Trophoblast cell (in vitro differentiated cells and primary cell): ENCODE measurements around the gene SIX5.

ENCODE experiments used
- DNase-seq, 2 donors: peaks; one replicate each; pipeline ENCODE4 v3.0.0-alpha.2; 2016
- H2AFZ ChIP-seq: 2 replicates; pipeline ENCODE4 v1.6.1; 2013; ENCODE audit warnings: low read length, moderate library complexity, mild to moderate bottlenecking; ENCODE audit not compliant: insufficient read depth, poor library complexity
- H2AK5ac ChIP-seq: 2 replicates; pipeline ENCODE4 v1.6.1; 2013; ENCODE audit warnings: mild to moderate bottlenecking, low read length
- H2BK120ac ChIP-seq: 2 replicates; pipeline ENCODE4 v1.6.1; 2013; ENCODE audit warnings: low read length, mild to moderate bottlenecking, moderate library complexity; ENCODE audit not compliant: insufficient read depth, poor library complexity
- H2BK12ac ChIP-seq: 2 replicates; pipeline ENCODE4 v1.6.1; 2013; ENCODE audit warnings: mild to moderate bottlenecking, low read length, moderate library complexity
- H2BK5ac ChIP-seq: 2 replicates; pipeline ENCODE4 v1.6.1; 2013; ENCODE audit warnings: low read length, low read depth, moderate library complexity, mild to moderate bottlenecking; ENCODE audit not compliant: poor library complexity
- H3K14ac ChIP-seq: 2 replicates; pipeline ENCODE4 v1.6.1; 2013; ENCODE audit warnings: mild to moderate bottlenecking, low read length
- H3K18ac ChIP-seq: 2 replicates; pipeline ENCODE4 v1.6.1; 2013; ENCODE audit warnings: mild to moderate bottlenecking, low read length
- H3K23ac ChIP-seq: 2 replicates; pipeline ENCODE4 v1.6.1; 2013; ENCODE audit warnings: low read length
- H3K27ac ChIP-seq: 2 replicates; pipeline ENCODE4 v1.5.1; 2013; ENCODE audit warnings: low read depth, mild to moderate bottlenecking, inconsistent platforms, low read length, moderate library complexity
- H3K27me3 ChIP-seq: 2 replicates; pipeline ENCODE4 v1.6.1; 2013; ENCODE audit warnings: inconsistent platforms, mild to moderate bottlenecking, low read length, moderate library complexity; ENCODE audit not compliant: insufficient read depth
- H3K36me3 ChIP-seq, 2 experiments: 1 replicate in 1 of 2; 2 replicates in 1 of 2; pipeline ENCODE4 v1.6.1; 2013; ENCODE audit warnings: low read length in 2 of 2, mild to moderate bottlenecking in 2 of 2, moderate library complexity in 1 of 2; ENCODE audit not compliant: insufficient read depth in 2 of 2, control insufficient read depth in 1 of 2
- H3K4ac ChIP-seq: 2 replicates; pipeline ENCODE4 v1.6.1; 2013; ENCODE audit warnings: low read depth, mild to moderate bottlenecking, low read length, moderate library complexity
- H3K4me1 ChIP-seq, 2 experiments: 1 replicate in 1 of 2; 2 replicates in 1 of 2; pipeline ENCODE4 v1.6.1; 2013; ENCODE audit warnings: low read length in 2 of 2, mild to moderate bottlenecking in 2 of 2, moderate library complexity in 1 of 2; ENCODE audit not compliant: insufficient read depth in 2 of 2, control insufficient read depth in 1 of 2
- H3K4me2 ChIP-seq: 2 replicates; pipeline ENCODE4 v1.6.1; 2013; ENCODE audit warnings: inconsistent platforms, mild to moderate bottlenecking, low read length, moderate library complexity
- H3K4me3 ChIP-seq: 2 replicates; pipeline ENCODE4 v1.5.1; 2013; ENCODE audit warnings: mild to moderate bottlenecking, low read depth, low read length, inconsistent platforms
- H3K79me1 ChIP-seq: one replicate; pipeline ENCODE4 v1.6.1; 2013; ENCODE audit warnings: low read length
- H3K79me2 ChIP-seq: 2 replicates; pipeline ENCODE4 v1.6.1; 2013; ENCODE audit warnings: low read length, mild to moderate bottlenecking; ENCODE audit not compliant: control insufficient read depth, insufficient read depth, poor library complexity
- H3K9ac ChIP-seq: 2 replicates; pipeline ENCODE4 v1.6.1; 2013; ENCODE audit warnings: mild to moderate bottlenecking, low read length
- H3K9me3 ChIP-seq: 2 replicates; pipeline ENCODE4 v1.6.1; 2013; ENCODE audit warnings: low read depth, mild to moderate bottlenecking, control low read depth, inconsistent platforms, low read length; ENCODE audit not compliant: insufficient read depth
- H4K12ac ChIP-seq: 2 replicates; pipeline ENCODE4 v1.6.1; 2013; ENCODE audit warnings: low read depth, mild to moderate bottlenecking, low read length, moderate library complexity
- H4K8ac ChIP-seq: 2 replicates; pipeline ENCODE4 v1.6.1; 2013; ENCODE audit warnings: low read depth, mild to moderate bottlenecking, low read length, moderate library complexity
- H4K91ac ChIP-seq: one replicate; pipeline ENCODE4 v1.6.1; 2013; ENCODE audit warnings: low read depth, mild to moderate bottlenecking, low read length, moderate library complexity
- WGBS: extraction: QIAGEN DNeasy Blood & Tissue Kit; methylation state at CpG from one replicate; pipeline ENCODE4 v1.1.7; 2013; ENCODE audit warnings: missing lambda C conversion rate; ENCODE audit not compliant: insufficient read length, insufficient coverage; ENCODE audit errors: extremely low coverage; 5-methylcytosine and 5-hydroxymethylcytosine counted together

SIX5 gene

DNA sequence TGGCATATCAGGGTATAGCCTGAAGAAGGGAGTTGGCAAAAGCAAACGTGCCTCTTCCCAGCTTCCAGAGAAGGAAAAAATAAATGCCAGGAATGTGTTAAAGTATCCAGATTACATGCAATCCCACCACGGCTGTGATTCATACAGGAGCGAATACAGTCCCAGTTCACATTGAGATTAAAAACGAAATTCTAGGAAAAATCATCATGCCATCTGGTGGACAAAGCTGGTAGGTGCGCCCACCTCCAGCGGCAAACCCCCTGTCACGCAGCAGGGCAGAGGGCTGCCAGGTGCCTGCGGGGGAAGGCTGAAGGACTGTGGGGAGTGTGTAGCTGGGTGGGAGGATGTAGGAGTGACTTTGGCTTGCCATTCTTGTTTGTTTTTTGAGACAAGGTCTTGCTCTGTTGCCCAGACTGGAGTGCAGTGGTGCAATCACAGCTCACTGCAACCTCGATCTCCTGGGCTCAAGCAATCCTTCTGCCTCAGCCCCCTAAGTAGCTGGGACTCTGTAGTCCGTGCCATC, 30.0 kb upstream of the SIX5 start:
- H2AFZ ChIP-seq, result no peak overlapping the region
- H4K8ac ChIP-seq, result no peak overlapping the region
- H4K12ac ChIP-seq, result no peak overlapping the region
- H3K9ac ChIP-seq, result no peak overlapping the region
- H2BK5ac ChIP-seq, result no peak overlapping the region
- H3K4me1 ChIP-seq, result peaks cover 0 to 10% of the 10 kb centered on the region in 2 experiments
- H3K27ac ChIP-seq, result no peak overlapping the region
- H3K79me1 ChIP-seq, result no peaks in the 10 kb centered on the region
- H2BK120ac ChIP-seq, result no peak overlapping the region
- no CpG with 5 or more reads among the region's 10 CpGs for WGBS
- peak; percentile 54 to 77 for DNase-seq
- no peak overlapping the region for H3K4me3 ChIP-seq
- H3K9me3 ChIP-seq, result no peaks in the 10 kb centered on the region
- no peaks in the 10 kb centered on the region for H3K27me3 ChIP-seq
- H3K4me2 ChIP-seq, result no peak overlapping the region
- no peak overlapping the region for H2BK12ac ChIP-seq
- no peaks in the 10 kb centered on the region for H3K79me2 ChIP-seq
- no peaks in the 10 kb centered on the region for H3K36me3 ChIP-seq
- no peak overlapping the region for H3K14ac ChIP-seq
- H2AK5ac ChIP-seq, result no peak overlapping the region
- no peak overlapping the region for H3K18ac ChIP-seq
- H3K23ac ChIP-seq, result no peak overlapping the region
- no peak overlapping the region for H4K91ac ChIP-seq
- H3K4ac ChIP-seq, result no peak overlapping the region

DNA sequence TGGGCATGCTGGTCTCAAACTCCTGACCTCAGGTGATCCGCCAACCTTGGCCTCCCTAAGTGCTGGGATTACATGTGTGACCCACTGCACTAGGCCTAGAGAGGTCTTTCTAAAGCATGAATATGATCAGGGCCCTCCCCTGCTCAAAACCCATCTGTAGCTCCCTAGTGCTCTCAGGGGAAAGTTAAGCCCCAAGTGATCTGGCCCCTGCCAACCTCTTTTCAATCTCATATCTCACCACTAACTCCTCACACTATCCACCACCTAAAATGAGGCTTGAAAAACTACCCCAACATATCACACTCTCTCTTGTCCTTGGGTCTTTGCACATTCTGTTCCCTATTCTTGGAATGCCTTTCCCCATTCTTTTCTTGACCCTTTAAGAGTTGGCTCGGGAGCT, 25.6 kb upstream of the SIX5 start:
- Histone ChIP-seq H3K14ac (no peak overlapping the region), H4K91ac (no peak overlapping the region), H3K4me1 (peaks cover 3 to 16% of the 10 kb centered on the region in 2 experiments), H3K4ac (no peak overlapping the region), H2AFZ (no peak overlapping the region), H3K27ac (no peak overlapping the region), H2AK5ac (no peak overlapping the region), H4K12ac (no peak overlapping the region), H2BK120ac (no peak overlapping the region), H3K9me3 (no peaks in the 10 kb centered on the region), H3K23ac (no peak overlapping the region), H3K9ac (no peak overlapping the region), H3K79me1 (peaks cover 7% of the 10 kb centered on the region), H3K27me3 (no peaks in the 10 kb centered on the region), H3K36me3 (peaks cover 6% of the 10 kb centered on the region in 2 experiments), H3K18ac (no peak overlapping the region), H3K4me3 (no peak overlapping the region), H2BK5ac (no peak overlapping the region), H3K4me2 (no peak overlapping the region), H2BK12ac (no peak overlapping the region), H4K8ac (no peak overlapping the region), H3K79me2 (peaks cover 9% of the 10 kb centered on the region)
- DNase-seq, result no peak
- WGBS, result no CpG with 5 or more reads among the region's 2 CpGs

DNA sequence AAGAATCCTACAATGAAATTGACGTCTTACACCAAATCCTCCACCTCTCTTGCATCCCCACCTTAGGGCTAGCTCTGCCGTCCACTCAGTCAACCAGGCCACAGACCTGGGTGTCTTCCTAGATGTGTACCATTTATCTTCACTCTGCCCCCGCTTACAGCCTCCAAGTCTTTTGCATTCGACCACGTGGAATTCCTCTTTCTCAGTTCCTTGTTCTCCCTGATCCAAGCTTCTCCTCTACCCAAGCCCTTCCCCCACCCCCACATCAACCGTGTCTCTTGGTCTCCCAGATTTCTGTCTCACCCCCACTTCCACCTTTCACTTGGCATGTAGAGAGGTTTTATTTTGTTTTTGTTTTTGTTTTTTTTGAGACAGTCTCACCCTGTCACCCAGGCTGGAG, 24.8 kb upstream of the SIX5 start:
- no peak overlapping the region for H2AFZ ChIP-seq
- H2AK5ac ChIP-seq, result no peak overlapping the region
- no peak for DNase-seq
- no peak overlapping the region for H3K23ac ChIP-seq
- peaks cover 9% of the 10 kb centered on the region for H3K79me2 ChIP-seq
- H4K12ac ChIP-seq, result no peak overlapping the region
- no peaks in the 10 kb centered on the region for H3K9me3 ChIP-seq
- no peaks in the 10 kb centered on the region for H3K27me3 ChIP-seq
- no peak overlapping the region for H3K18ac ChIP-seq
- no peak overlapping the region for H2BK120ac ChIP-seq
- H3K9ac ChIP-seq, result no peak overlapping the region
- WGBS, result no CpG with 5 or more reads among the region's 6 CpGs
- no peak overlapping the region for H3K4me3 ChIP-seq
- no peak overlapping the region for H4K8ac ChIP-seq
- no peak overlapping the region for H2BK5ac ChIP-seq
- no peak overlapping the region for H3K27ac ChIP-seq
- peaks cover 13 to 14% of the 10 kb centered on the region in 2 experiments for H3K36me3 ChIP-seq
- H3K4me1 ChIP-seq, result peaks cover 3 to 11% of the 10 kb centered on the region in 2 experiments
- no peak overlapping the region for H4K91ac ChIP-seq
- no peak overlapping the region for H3K14ac ChIP-seq
- H3K4me2 ChIP-seq, result no peak overlapping the region
- no peak overlapping the region for H3K4ac ChIP-seq
- peaks cover 7% of the 10 kb centered on the region for H3K79me1 ChIP-seq
- H2BK12ac ChIP-seq, result no peak overlapping the region

DNA sequence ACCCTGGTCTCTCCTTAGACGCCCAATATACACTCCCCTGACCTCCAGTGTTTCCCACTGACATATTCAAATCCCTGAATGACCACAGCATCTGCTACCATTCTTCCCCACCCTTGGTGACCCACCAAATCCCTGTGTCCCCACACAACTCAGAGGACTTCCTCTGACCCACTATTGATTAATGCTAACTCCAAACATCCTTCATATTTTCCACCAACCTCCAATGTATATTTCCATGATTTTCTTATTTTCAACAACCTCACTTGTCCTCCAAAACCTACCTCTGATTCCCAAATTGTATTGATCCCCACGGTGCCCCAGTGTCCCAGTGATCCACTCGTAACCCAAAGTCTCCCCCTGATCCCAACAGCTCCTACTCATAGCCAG, 24.1 kb upstream of the SIX5 start:
- DNase-seq, result no peak
- Histone ChIP-seq H2AK5ac (no peak overlapping the region), H4K91ac (no peak overlapping the region), H3K9ac (no peak overlapping the region), H3K79me2 (peaks cover 9% of the 10 kb centered on the region), H2BK5ac (no peak overlapping the region), H3K36me3 (peaks cover 19 to 20% of the 10 kb centered on the region in 2 experiments), H3K4ac (no peak overlapping the region), H3K79me1 (peaks cover 7% of the 10 kb centered on the region), H2BK12ac (no peak overlapping the region), H3K4me1 (peaks cover 3 to 11% of the 10 kb centered on the region in 2 experiments), H3K9me3 (no peaks in the 10 kb centered on the region), H4K8ac (peak overlapping the region; percentile 16), H2AFZ (no peak overlapping the region), H3K18ac (no peak overlapping the region), H3K27me3 (no peaks in the 10 kb centered on the region), H2BK120ac (no peak overlapping the region), H4K12ac (no peak overlapping the region), H3K14ac (no peak overlapping the region), H3K27ac (no peak overlapping the region), H3K4me3 (no peak overlapping the region), H3K4me2 (peak overlapping the region; percentile 32), H3K23ac (no peak overlapping the region)
- WGBS, result no CpG with 5 or more reads among the region's 3 CpGs
